Panc1 (cell line): ENCODE data around the gene CNTN5. TPM values are rescaled to one million over a fixed set of nuclear protein-coding genes. Genes with fewer than 3 reads are reported as not detected.

Source experiments
- ATAC-seq: fragments of 200-7000 bp; cut with Tn5 transposase; 2 replicates; pipeline ENCODE4 v1.9.1; 2020; ENCODE audit warnings: mild to moderate bottlenecking, moderate library complexity
- BruUV-seq: library from RNA; stranded (reverse); fragments of 400-500 nt; replicated peaks from 2 replicates; lab custom pipeline; 2021; lab: Mats Ljungman, UMichigan
- CTCF ChIA-PET: fragments of 300-600 bp; sonication (Branson Sonifier 250); formaldehyde crosslinking; loops from one replicate; lab custom pipeline; 2022; ENCODE audit warnings: antibody characterized with exemption; lab: Charles Lee
- POLR2A ChIA-PET: fragments of 300-600 bp; sonication (Branson Sonifier 250); formaldehyde crosslinking; loops from one replicate; lab custom pipeline; 2022; ENCODE audit warnings: antibody characterized with exemption; lab: Charles Lee
- DNase-seq: peaks from one replicate; pipeline ENCODE4 v3.0.0-alpha.2; 2010; ENCODE audit warnings: low read depth, low spot score
- H3K27ac ChIP-seq: 2 replicates; pipeline ENCODE4 v1.5.1; 2011; ENCODE audit warnings: mild to moderate bottlenecking, low read length, inconsistent platforms
- H3K27me3 ChIP-seq: fragments of 200-500 bp; sonication (Bioruptor generic); 2 replicates; pipeline ENCODE4 v1.6.0; 2014; ENCODE audit warnings: low read length, inconsistent platforms; ENCODE audit not compliant: control insufficient read depth, insufficient read depth
- H3K36me3 ChIP-seq: fragments of 200-500 bp; sonication (Bioruptor generic); 2 replicates; pipeline ENCODE4 v1.5.1; 2014; ENCODE audit warnings: inconsistent platforms, mild to moderate bottlenecking, low read length, moderate library complexity; ENCODE audit not compliant: control insufficient read depth, insufficient read depth
- H3K4me1 ChIP-seq: 2 replicates; pipeline ENCODE4 v1.5.1; 2011; ENCODE audit warnings: inconsistent platforms, mild to moderate bottlenecking, low read length, moderate library complexity; ENCODE audit not compliant: control insufficient read depth, insufficient read depth
- H3K4me3 ChIP-seq, 2 experiments: 2 replicates each; pipeline ENCODE4 v1.5.1; 2011 to 2012; ENCODE audit warnings: low read depth in 2 of 2, low read length in 2 of 2, mild to moderate bottlenecking in 2 of 2, inconsistent platforms in 1 of 2, moderate library complexity in 1 of 2
- H3K9me3 ChIP-seq: fragments of 200-500 bp; sonication (Bioruptor generic); 2 replicates; pipeline ENCODE4 v1.5.1; 2014; ENCODE audit warnings: low read depth, mild to moderate bottlenecking, inconsistent platforms, low read length, moderate library complexity; ENCODE audit not compliant: control insufficient read depth, insufficient read depth
- POLR2AphosphoS5 ChIP-seq: IDR thresholded peaks from 2 replicates; pipeline ENCODE4 v1.6.1; 2012; ENCODE audit warnings: mild to moderate bottlenecking, low read depth, low read length, moderate library complexity
- SIN3A ChIP-seq: IDR thresholded peaks from 2 replicates; pipeline ENCODE4 v1.6.1; 2012; ENCODE audit warnings: low read depth, mild to moderate bottlenecking, low read length, moderate library complexity, borderline replicate concordance; ENCODE audit not compliant: insufficient read depth
- TCF7L2 ChIP-seq: IDR thresholded peaks from 2 replicates; pipeline ENCODE4 v1.6.1; 2011; ENCODE audit warnings: mild to moderate bottlenecking, low read depth, low read length, inconsistent platforms
- in situ Hi-C: cut with HindIII; loops from 2 replicates; pipeline ENCODE4 v1.10.0; 2016; ENCODE audit warnings: low sequenced_read_pairs, low pct_unique_long_range_greater_than_20kb
- intact Hi-C: fragments of 100-400 bp; cut with micrococcal nuclease; formaldehyde crosslinking; loops from one replicate; pipeline ENCODE4 v1.10.0; 2022; ENCODE audit not compliant: unreplicated experiment
- total RNA-seq: library from RNA; stranded (reverse); gene quantifications from one replicate; pipeline ENCODE4 v1.2.1, GENCODE V29; 2021; ENCODE audit not compliant: unreplicated experiment
- TF ChIP-seq, protein P1 (sequence below): fragments of 450-650 bp; IDR thresholded peaks from 2 replicates; pipeline ENCODE4 v1.5.1; 2017; ENCODE audit warnings: mild to moderate bottlenecking
- TF ChIP-seq, protein P2 (sequence below), 2 experiments: IDR thresholded peaks; 2 replicates each; pipeline ENCODE4 v1.6.1; 2011 to 2012; ENCODE audit warnings: low read depth in 2 of 2, control low read depth in 1 of 2, low read length in 1 of 2, mild to moderate bottlenecking in 1 of 2, moderate library complexity in 1 of 2; ENCODE audit not compliant: insufficient read depth in 1 of 2

CNTN5 gene
- total RNA-seq, 1 experiment from 2014 or later = not detected

DNA sequence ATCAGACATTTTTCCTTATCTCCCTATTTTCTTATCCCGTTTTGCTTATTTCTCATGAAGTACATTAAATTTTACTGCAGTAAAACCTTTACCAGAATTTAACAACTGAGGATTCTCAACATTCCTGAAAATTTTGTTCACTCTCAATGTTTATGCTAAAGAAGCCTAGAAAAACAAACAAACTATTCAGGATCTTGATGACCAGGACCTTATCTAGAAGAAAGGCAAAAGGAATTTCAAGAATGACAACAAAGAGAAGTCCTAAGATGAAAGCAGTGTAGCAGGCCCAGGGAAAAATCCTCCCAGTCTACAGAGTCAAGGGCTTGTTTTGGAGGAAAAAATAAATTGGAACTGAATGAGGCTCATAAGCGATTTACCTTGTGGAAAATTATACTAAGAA lies 1383.1 kb downstream of the CNTN5 start:
- TF ChIP-seq, protein P1, sequence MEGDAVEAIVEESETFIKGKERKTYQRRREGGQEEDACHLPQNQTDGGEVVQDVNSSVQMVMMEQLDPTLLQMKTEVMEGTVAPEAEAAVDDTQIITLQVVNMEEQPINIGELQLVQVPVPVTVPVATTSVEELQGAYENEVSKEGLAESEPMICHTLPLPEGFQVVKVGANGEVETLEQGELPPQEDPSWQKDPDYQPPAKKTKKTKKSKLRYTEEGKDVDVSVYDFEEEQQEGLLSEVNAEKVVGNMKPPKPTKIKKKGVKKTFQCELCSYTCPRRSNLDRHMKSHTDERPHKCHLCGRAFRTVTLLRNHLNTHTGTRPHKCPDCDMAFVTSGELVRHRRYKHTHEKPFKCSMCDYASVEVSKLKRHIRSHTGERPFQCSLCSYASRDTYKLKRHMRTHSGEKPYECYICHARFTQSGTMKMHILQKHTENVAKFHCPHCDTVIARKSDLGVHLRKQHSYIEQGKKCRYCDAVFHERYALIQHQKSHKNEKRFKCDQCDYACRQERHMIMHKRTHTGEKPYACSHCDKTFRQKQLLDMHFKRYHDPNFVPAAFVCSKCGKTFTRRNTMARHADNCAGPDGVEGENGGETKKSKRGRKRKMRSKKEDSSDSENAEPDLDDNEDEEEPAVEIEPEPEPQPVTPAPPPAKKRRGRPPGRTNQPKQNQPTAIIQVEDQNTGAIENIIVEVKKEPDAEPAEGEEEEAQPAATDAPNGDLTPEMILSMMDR = no peak
- TF ChIP-seq TCF7L2 = peak; percentile 88
- peaks cover 4% of the 10 kb centered on the region; the same call in 1 of the 2 replicates for H3K4me1 ChIP-seq
- ChIA-PET POLR2A (no interaction called here), CTCF (no interaction called here)
- BruUV-seq = no TSS peak
- peak; percentile 88 for ATAC-seq
- intact Hi-C loops = no loop called here
- no peak overlapping the region; the same call in none of the 2 replicates for H3K27ac ChIP-seq
- H3K9me3 ChIP-seq = no peaks in the 10 kb centered on the region
- no peaks in the 10 kb centered on the region for H3K36me3 ChIP-seq
- H3K27me3 ChIP-seq = no peaks in the 10 kb centered on the region
- in situ Hi-C loops = no loop called here
- no peak overlapping the region for H3K4me3 ChIP-seq
- no peak for DNase-seq

DNA sequence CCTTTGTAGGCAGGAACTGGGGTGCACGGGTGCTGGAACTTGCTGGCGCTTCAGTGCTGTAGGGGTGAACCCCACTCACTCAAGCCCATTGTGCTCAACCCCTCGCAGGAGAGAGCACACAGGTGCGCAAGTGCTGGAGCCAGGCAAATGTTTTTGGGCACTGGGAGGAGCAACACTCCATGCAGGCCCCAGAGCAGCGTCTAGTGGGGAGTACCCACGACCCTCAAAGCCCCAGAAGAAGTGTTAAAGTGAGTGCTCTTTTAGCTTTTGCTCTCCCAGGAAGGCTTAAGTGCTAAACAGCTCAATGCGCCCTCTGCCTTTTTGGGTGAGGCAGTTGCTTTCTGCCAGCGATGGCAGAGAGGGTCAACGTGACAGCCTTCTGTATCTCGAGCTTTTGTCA lies 1384.2 kb downstream of the CNTN5 start:
- in situ Hi-C loops (no loop called here), intact Hi-C loops (no loop called here)
- Histone ChIP-seq H3K9me3 (no peaks in the 10 kb centered on the region), H3K36me3 (no peaks in the 10 kb centered on the region), H3K4me1 (peaks cover 4% of the 10 kb centered on the region; the same call in 1 of the 2 replicates), H3K4me3 (no peak overlapping the region), H3K27ac (peak overlapping the region; percentile 75), H3K27me3 (no peaks in the 10 kb centered on the region)
- no peak for ATAC-seq
- ChIA-PET CTCF (no interaction called here), POLR2A (no interaction called here)
- no peak for DNase-seq
- TF ChIP-seq, protein P1 = no peak
- no peak for TF ChIP-seq TCF7L2
- no peak for TF ChIP-seq SIN3A
- TF ChIP-seq, protein P2, sequence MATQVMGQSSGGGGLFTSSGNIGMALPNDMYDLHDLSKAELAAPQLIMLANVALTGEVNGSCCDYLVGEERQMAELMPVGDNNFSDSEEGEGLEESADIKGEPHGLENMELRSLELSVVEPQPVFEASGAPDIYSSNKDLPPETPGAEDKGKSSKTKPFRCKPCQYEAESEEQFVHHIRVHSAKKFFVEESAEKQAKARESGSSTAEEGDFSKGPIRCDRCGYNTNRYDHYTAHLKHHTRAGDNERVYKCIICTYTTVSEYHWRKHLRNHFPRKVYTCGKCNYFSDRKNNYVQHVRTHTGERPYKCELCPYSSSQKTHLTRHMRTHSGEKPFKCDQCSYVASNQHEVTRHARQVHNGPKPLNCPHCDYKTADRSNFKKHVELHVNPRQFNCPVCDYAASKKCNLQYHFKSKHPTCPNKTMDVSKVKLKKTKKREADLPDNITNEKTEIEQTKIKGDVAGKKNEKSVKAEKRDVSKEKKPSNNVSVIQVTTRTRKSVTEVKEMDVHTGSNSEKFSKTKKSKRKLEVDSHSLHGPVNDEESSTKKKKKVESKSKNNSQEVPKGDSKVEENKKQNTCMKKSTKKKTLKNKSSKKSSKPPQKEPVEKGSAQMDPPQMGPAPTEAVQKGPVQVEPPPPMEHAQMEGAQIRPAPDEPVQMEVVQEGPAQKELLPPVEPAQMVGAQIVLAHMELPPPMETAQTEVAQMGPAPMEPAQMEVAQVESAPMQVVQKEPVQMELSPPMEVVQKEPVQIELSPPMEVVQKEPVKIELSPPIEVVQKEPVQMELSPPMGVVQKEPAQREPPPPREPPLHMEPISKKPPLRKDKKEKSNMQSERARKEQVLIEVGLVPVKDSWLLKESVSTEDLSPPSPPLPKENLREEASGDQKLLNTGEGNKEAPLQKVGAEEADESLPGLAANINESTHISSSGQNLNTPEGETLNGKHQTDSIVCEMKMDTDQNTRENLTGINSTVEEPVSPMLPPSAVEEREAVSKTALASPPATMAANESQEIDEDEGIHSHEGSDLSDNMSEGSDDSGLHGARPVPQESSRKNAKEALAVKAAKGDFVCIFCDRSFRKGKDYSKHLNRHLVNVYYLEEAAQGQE (IDR thresholded peaks at IDR 0.05; ENCODE audit: insufficient read depth in 1 of 2, low read depth in 2 of 2, low read length in 1 of 2) = no peak
- TF ChIP-seq POLR2AphosphoS5 = no peak
- BruUV-seq = no TSS peak
